Neural crest cell (in vitro differentiated cells): ENCODE data around the gene SRSF5. TPM values are rescaled to one million over a fixed set of nuclear protein-coding genes. Genes with fewer than 3 reads are reported as not detected.

Source experiments
- DNase-seq: peaks from one replicate; pipeline ENCODE4 v3.0.0; 2021; ENCODE audit warnings: low read depth, mixed read lengths, low spot score
- H3K27ac Mint-ChIP-seq: one replicate; pipeline ENCODE4 v1.8.0; 2021; ENCODE audit warnings: mild to moderate bottlenecking, mixed read lengths; ENCODE audit not compliant: unreplicated experiment
- H3K27me3 Mint-ChIP-seq: 2 replicates; pipeline ENCODE4 v1.8.0; 2021; ENCODE audit warnings: low read depth, mild to moderate bottlenecking, mixed read lengths
- H3K36me3 Mint-ChIP-seq: 2 replicates; pipeline ENCODE4 v1.8.0; 2021; ENCODE audit warnings: low read depth, mild to moderate bottlenecking, mixed read lengths
- H3K4me1 Mint-ChIP-seq: 2 replicates; pipeline ENCODE4 v1.8.0; 2021; ENCODE audit warnings: mixed read lengths
- H3K4me3 Mint-ChIP-seq: one replicate; pipeline ENCODE4 v1.8.0; 2021; ENCODE audit warnings: mild to moderate bottlenecking, mixed read lengths
- H3K9me3 Mint-ChIP-seq: 2 replicates; pipeline ENCODE4 v1.8.0; 2021; ENCODE audit warnings: mixed read lengths
- total RNA-seq: library from RNA; stranded (reverse); gene quantifications from 2 replicates; pipeline ENCODE4 v1.2.1, GENCODE V29; 2021
- TF ChIP-seq, protein P1 (sequence below): fragments of 200-600 bp; sonication (generic); conservative IDR thresholded peaks from 2 replicates; pipeline ENCODE4 v1.5.0; 2021; ENCODE audit warnings: antibody characterized with exemption, mild to moderate bottlenecking

SRSF5 gene
- total RNA-seq, 1 donor from 2014 or later = 356 TPM

DNA sequence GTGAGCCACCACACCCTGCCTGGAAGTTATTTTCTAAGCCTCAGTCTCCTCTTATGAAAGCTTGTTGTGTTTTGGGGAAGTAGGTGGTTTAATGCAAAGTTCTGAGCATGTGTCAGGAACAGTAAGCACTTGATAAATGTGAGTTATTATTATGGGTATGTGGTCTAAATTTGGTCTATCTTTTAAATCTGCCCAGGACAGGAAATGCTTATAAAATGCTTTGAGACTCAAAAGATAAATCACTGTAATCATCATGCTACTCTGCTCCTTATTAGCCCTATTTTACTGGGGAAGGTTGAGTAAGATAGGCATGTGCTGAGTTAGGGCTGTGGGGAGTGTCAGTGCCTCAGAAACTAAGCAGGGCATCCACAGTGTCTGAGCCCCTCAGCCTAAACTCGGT, 13.1 kb upstream of the SRSF5 start:
- Mint-ChIP-seq H3K27ac (no peak overlapping the region), H3K27me3 (peaks cover 2% of the 10 kb centered on the region), H3K36me3 (no peaks in the 10 kb centered on the region), H3K9me3 (peaks cover 2% of the 10 kb centered on the region), H3K4me3 (no peak overlapping the region), H3K4me1 (no peaks in the 10 kb centered on the region)
- TF ChIP-seq, protein P1, sequence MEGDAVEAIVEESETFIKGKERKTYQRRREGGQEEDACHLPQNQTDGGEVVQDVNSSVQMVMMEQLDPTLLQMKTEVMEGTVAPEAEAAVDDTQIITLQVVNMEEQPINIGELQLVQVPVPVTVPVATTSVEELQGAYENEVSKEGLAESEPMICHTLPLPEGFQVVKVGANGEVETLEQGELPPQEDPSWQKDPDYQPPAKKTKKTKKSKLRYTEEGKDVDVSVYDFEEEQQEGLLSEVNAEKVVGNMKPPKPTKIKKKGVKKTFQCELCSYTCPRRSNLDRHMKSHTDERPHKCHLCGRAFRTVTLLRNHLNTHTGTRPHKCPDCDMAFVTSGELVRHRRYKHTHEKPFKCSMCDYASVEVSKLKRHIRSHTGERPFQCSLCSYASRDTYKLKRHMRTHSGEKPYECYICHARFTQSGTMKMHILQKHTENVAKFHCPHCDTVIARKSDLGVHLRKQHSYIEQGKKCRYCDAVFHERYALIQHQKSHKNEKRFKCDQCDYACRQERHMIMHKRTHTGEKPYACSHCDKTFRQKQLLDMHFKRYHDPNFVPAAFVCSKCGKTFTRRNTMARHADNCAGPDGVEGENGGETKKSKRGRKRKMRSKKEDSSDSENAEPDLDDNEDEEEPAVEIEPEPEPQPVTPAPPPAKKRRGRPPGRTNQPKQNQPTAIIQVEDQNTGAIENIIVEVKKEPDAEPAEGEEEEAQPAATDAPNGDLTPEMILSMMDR = no peak
- no peak for DNase-seq

DNA sequence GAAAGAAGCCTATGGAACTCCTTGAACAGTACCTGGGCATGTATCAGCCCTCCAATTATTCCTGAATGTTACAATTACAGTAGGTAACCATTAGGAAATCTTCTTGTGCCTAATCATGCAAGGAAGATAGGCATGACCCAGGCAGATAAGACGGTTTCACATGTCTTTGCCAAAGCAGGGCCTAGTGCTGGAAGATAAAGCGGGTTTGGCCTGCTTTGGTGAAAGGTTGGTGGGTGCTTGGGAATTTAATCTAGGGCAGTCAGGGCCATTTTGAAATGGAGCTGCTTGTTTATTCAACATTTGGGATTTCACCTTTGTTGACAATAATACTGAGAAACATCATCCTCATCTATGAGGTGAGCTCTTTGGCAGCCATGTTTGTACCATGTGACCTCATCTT, 12.5 kb upstream of the SRSF5 start:
- H3K4me3 Mint-ChIP-seq = no peak overlapping the region
- H3K4me1 Mint-ChIP-seq = no peaks in the 10 kb centered on the region
- no peaks in the 10 kb centered on the region for H3K9me3 Mint-ChIP-seq
- no peak overlapping the region for H3K27ac Mint-ChIP-seq
- no peaks in the 10 kb centered on the region for H3K36me3 Mint-ChIP-seq
- TF ChIP-seq, protein P1 = no peak
- peaks cover 2% of the 10 kb centered on the region for H3K27me3 Mint-ChIP-seq
- no peak for DNase-seq

DNA sequence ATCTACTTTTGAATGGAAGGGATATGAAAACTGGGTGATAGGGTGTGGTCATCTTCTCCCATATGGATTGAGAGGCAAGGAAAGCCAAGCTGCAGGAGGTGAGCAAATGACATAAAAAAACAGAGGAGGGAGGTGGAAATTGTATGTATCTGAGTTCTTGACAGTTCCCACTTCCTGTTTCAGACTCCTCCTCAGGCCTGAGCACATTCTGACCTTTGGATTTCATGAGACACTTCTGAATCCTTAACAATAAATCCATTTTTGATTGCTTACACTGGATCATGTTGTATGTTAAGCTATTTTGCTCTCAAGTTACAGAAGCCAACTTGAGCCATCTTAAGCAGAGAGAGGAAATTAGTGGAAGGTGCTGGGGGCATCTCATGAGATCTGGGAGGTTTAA, 11.6 kb upstream of the SRSF5 start:
- no peaks in the 10 kb centered on the region for H3K4me1 Mint-ChIP-seq
- H3K27ac Mint-ChIP-seq = no peak overlapping the region
- DNase-seq = no peak
- peaks cover 2% of the 10 kb centered on the region for H3K27me3 Mint-ChIP-seq
- H3K4me3 Mint-ChIP-seq = no peak overlapping the region
- H3K36me3 Mint-ChIP-seq = no peaks in the 10 kb centered on the region
- H3K9me3 Mint-ChIP-seq = no peaks in the 10 kb centered on the region
- TF ChIP-seq, protein P1 = no peak

DNA sequence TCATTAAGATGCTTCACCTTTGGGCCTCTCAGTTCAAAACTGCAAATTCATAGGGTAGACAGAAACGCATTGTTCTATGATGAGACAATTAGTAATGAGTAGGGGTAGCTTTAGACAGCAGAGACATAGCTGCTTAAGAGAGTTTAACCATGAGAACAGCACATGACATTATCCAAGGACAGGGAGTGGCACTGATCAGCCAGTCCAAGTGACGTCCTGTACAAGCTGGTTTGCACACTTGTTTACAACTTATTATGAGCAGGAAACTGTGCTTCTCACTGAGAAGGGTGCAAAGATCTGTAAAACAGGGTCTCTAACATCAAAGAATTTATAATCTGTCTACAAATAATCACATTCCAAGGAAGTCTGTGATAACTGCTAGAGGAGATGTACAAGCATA, 11.2 kb upstream of the SRSF5 start:
- H3K36me3 Mint-ChIP-seq = no peaks in the 10 kb centered on the region
- DNase-seq = no peak
- H3K4me3 Mint-ChIP-seq = no peak overlapping the region
- no peaks in the 10 kb centered on the region for H3K9me3 Mint-ChIP-seq
- no peaks in the 10 kb centered on the region for H3K4me1 Mint-ChIP-seq
- TF ChIP-seq, protein P1 = no peak
- H3K27ac Mint-ChIP-seq = peak overlapping the region; percentile 67
- peaks cover 2% of the 10 kb centered on the region for H3K27me3 Mint-ChIP-seq

DNA sequence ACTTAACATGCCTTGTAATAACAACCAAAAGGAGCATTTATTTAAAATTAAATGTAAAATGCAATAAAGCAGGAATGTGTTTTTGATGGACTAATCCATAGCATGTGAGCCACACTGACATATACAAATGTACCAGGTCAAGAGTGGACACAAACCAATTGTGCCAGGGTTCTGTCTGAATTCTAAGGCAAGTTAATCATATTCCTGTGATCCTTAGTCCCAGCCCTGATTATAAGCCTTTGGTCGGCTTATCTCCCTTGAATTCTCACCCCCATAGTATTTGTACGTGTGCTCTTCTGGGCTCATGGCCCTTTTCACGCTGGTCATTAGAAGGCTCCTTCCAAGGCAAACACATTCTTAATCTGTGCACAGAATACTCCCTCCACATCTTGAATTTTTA, 10.6 kb upstream of the SRSF5 start:
- no peak for DNase-seq
- H3K9me3 Mint-ChIP-seq = no peaks in the 10 kb centered on the region
- no peak overlapping the region for H3K4me3 Mint-ChIP-seq
- H3K27ac Mint-ChIP-seq = no peak overlapping the region
- H3K4me1 Mint-ChIP-seq = no peaks in the 10 kb centered on the region
- no peaks in the 10 kb centered on the region for H3K36me3 Mint-ChIP-seq
- H3K27me3 Mint-ChIP-seq = peaks cover 5% of the 10 kb centered on the region
- TF ChIP-seq, protein P1 = no peak

DNA sequence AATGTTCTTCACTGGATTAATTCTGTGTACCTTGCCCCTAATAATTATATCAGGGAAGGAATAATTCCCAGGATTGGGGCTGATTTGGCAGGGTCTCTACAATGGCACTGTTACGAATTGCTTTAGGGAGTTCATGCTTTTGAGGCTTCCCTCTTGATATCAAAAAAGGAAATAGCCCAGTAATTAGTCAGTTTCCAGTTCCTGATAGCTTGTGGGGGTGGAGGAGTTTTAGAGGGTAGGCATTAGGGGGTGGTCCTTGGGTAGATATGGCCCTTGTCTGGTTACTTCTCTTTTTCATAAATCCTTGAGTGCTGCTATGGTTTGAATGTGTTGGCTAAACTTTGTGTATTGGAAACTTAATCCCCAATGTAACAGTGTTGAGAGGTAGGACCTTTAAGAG, 6.1 kb upstream of the SRSF5 start:
- Mint-ChIP-seq H3K36me3 (no peaks in the 10 kb centered on the region), H3K9me3 (peaks cover 2% of the 10 kb centered on the region), H3K4me3 (peak overlapping the region; percentile 12), H3K27ac (no peak overlapping the region), H3K27me3 (peaks cover 8% of the 10 kb centered on the region), H3K4me1 (peaks cover 3% of the 10 kb centered on the region)
- TF ChIP-seq, protein P1 = no peak
- no peak for DNase-seq
